GM21423 (cell line): ENCODE results near the gene SCIN.

ENCODE experiments used
- ATAC-seq: cut with Tn5 transposase; IDR thresholded peaks from one replicate; pipeline ENCODE4 v1.9.1; 2021; ENCODE audit warnings: mild to moderate bottlenecking, moderate library complexity; ENCODE audit not compliant: unreplicated experiment

Gene SCIN

GRCh38 chr7:12609561-12609960 lies 39.0 kb downstream of the SCIN start:
- ATAC-seq, result no peak

DNA sequence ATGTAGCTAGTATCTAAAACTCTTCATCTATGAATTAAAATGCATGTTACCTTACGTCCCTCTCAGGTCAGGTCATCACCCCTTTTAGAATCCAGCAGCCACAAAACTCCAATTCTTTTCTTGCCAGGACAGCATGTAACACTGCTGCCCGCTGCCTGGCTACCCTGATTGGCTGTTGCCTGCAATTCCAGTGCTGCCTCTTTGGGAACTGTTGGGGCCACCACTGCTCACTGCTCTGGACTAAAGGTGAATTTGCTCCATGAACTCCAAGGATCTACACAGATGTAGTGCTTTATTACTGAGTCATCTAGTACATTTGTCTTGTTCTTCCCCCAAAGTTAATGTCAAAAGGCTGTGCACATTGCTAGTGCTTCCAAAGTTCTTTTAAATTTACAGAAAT lies 40.4 kb downstream of the SCIN start:
- ATAC-seq, result no peak

DNA sequence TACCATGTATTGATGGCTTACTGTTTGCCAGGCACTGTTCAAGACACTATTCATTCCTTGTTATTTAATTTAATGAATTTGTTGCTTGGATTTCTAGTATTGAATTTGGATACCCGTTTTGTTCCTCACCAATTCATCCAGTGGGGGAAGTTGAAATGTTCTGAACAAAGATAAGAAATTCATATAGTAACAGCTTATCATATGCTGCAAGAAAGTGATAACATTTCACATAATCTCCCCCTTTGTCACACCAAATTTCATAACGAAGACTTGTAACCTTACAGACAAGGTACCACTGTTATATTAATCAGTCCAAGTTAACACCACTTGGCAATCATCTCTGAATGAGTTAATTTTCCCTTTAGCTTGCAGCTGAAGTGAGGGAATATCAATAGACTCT lies 42.1 kb downstream of the SCIN start:
- no peak for ATAC-seq

- no peak for ATAC-seq
Measured at GRCh38 chr7:12619461-12620069, 49.0 kb downstream of the SCIN start.

GRCh38 chr7:12620371-12620770 lies 49.9 kb downstream of the SCIN start:
- ATAC-seq, result no peak

- no peak for ATAC-seq
Measured at GRCh38 chr7:12623223-12623622, 52.7 kb downstream of the SCIN start.

GRCh38 chr7:12623885-12624498 lies 53.5 kb downstream of the SCIN start:
- peak; percentile 49 for ATAC-seq

DNA sequence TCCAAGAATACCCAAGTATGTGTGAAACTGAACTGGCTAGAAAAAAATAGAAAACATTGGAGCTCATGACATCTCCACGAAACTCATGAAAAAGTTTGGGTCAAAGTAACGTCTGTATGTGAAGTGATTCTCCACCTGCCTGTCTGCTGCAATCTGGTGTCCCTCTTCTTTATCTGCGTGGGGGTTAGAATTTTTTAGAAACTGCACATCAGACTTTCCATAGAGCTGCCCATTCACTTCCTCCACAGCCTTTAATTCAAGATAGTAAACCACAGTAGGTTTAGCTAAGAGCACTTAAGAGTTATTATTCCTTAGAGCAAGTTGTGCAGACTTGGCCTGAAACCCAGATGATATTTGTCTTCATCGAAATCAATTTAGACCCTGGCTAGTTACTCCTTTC lies 55.3 kb downstream of the SCIN start:
- no peak for ATAC-seq

DNA sequence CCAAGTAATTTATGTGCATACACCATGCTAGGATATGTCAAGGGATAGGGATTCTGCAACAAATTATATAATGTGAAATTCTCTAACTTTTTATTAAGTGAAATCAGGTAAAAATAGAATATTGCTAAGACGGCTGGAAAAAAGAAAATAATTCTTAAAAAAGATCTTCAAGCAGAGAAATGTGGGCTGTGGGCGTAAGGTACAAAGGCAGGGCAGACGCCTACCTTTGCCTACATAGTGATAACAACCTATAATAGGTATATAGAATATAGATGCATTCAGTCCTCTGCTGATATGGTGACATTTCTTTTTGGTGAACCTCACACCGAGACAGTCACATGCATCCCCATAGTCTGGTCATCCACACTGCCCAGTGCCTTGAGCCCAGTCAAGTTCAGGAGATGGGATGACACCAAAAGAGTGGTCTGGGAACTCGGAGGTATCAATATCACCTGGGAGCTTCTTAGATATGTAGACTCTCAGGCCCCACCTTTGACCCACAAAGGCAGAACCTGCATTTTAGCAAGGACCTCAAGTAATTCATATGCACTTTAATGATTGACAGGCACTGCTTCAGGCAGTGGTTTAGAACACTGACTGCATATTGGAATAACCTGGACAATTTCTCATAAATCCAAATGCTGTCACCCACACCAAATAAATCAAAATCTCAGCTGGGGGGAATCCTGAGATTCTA lies 59.4 kb downstream of the SCIN start:
- ATAC-seq, result no peak

DNA sequence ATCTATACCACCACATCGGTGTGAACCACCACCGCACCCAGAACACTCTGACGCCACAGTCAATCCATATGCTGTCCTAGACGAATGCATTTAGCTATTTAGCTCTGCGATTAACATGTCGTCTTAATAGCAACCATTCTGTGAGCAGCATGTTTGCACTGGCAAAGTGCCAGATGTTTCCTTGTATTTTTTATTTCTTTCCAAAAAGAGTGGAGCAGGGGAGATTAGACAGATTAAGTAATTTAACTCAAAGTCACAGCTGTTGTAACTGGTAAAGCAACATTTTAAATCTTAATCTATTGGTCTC lies 59.9 kb downstream of the SCIN start:
- ATAC-seq, result no peak

GRCh38 chr7:12633582-12633981 lies 63.1 kb downstream of the SCIN start:
- ATAC-seq, result no peak

- ATAC-seq, result peak; percentile 63
Measured at GRCh38 chr7:12635830-12636229, 65.3 kb downstream of the SCIN start.

- ATAC-seq, result no peak
Measured at GRCh38 chr7:12637328-12637727, 66.8 kb downstream of the SCIN start.

GRCh38 chr7:12637819-12638592 lies 67.5 kb downstream of the SCIN start:
- peak; percentile 63 for ATAC-seq

DNA sequence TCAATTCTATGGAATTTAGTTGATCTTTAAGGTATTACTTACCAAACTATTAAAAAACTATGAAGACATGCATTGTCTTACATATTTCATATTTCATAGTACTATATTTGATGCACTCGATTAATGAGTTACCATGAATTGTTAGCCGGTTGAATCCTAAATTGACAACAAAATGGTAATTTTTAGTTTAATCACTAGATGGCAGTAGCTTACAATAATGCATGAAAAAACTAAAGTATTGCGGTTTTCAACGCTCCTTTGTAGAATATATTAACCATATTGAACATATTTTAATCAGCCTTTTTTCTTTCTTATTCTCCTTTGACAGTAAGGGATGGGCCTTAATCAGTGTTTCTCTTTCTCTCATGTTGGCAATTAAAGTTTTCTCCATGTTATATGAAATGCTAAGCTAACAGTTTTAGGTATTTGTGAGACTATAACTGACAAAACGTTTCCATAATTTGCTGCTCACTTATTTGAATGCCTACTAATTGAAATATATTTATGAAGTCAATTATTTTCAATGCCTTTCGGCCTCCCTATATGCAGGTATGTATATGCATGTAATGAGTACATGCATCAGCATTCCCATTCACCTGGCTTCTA lies 68.4 kb downstream of the SCIN start:
- ATAC-seq, result peak; percentile 37

DNA sequence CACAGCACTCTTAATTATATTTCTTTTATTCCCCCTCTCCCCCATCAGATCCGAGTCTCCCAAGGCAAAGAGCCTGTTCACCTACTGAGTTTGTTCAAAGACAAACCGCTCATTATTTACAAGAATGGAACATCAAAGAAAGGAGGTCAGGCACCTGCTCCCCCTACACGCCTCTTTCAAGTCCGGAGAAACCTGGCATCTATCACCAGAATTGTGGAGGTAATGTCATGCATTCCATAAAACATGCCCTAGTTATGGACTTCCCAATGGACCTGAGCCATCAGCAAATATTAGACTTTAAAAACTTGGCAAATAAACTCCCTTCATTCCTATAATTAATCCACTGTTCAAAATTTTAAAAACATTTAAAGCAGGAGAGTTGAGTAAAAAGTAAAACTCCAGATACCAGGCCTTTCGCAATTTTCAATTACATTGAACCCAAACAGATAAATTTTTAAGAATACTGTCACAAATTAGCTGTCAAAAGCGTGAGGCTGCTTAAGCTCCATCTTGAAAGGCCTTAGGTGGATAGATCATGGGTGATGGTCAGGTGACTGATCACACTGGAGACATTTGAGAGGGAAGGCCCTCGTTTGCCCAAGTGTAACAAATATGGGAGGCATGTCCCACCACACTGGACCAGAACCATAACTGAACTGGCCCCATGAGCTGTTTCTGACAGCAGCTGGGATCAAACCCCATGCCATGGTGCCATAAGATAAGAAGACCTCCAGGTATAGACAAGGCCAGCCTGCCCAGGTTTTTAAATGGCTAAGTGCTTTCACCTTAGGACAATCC lies 70.0 kb downstream of the SCIN start:
- ATAC-seq, result no peak

DNA sequence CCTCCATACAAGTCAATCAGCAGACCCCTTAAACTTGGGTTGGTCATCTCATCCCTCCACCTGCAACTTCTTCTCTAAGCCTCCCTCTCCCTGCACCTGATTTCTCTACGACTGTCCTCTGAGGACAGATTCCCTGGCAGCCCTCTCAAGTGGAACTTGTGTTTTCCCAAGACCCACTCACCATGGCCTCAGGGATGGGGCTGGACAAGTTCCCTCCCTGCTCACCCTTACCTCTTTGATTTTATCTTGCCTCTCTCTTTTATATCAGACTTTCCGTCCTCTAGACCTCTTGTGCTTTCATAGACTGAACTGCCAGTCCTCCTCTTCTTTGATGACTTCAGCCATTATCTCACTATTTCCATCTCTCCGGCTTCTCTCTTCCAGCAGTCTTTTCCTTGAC lies 70.7 kb downstream of the SCIN start:
- no peak for ATAC-seq

- no peak for ATAC-seq
Measured at GRCh38 chr7:12642508-12642907, 72.0 kb downstream of the SCIN start.

GRCh38 chr7:12643001-12643643 lies 72.6 kb downstream of the SCIN start:
- ATAC-seq, result no peak

DNA sequence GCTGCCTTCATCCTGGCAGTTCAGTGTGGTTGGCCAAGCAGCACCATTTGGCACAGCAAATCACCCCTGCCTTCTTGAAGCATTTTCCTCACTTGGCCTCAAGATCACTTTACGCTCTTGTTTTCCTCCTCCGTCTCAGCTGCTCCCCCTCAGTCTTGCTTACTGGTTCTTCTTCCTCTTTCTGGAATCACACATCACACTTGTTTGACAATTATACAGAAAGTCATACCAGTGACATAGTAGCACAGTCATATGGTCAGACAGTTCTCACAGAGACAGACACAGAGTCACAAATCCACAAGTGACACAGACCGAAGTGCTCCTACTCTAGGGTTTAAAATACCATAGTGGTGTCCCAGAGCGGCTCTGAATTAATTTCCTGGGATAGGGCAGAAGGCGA lies 73.1 kb downstream of the SCIN start:
- ATAC-seq, result no peak
